ENCODE data around the gene KCND1. TPM values are rescaled to one million over a fixed set of nuclear protein-coding genes. Genes with fewer than 3 reads are reported as not detected.

KCND1 gene
- total and polyA plus RNA-seq, 7 donors: 0.03 to 0.44 (median 0.30) TPM

DNA sequence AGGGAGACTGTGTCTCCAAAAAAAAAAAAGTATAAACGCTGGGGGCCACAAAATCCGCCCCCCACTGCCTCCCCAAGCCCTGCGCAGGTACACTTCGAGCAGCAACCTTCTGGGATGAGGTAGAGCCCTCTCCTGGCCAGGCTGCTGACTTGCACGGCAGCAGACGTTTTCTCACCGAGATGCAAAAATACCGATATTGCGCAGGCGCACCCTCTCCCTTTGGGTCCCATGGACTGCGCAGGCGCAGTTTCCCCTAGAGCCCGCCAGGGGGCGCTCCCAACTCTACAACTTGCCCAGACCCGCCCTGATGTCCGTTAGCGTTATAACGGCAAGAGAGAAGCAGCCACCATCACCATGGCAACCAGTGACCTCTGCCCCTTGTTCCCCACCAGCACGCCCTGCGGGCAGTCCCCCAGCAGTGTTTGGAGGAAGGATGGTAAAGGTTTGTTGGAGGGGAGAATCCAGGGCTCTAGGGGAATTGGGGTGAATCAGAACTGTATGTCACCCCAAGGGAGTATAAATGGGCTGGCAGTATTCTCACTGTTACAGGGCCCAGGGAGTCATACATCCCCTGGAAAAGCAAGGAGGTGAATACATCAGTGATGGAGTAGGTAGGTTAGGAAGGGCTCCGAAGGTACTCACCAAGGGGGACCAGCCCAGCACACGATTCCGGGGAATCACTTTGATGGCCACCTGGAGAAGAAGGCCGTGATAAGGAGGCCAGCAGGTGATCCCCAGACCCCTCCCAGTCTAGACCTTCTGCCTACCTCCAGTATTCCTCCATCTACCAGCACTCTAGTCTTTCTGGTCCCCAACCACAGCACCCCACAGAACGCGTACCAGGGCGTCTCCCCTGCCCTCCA, 54.3 kb downstream of the KCND1 start:
- H3K4me1 ChIP-seq: no peaks in the 10 kb centered on the region
- intact Hi-C loops (cut with DNase I): loop anchor here in 1 of 2 donors (10.0 kb wide), 1 partner anchor 273 kb away; no protein-coding TSS in a partner anchor
- no peaks in the 10 kb centered on the region for H3K9me3 ChIP-seq
- whole genome bisulfite sequencing, 3 donors: 10 to 38% (median 22%) methylated on average over 21 to 27 of the region's 27 CpGs
- ATAC-seq: peak; percentile 76 to 81 (median 78)
- peak overlapping the region; percentile 42 for H3K27ac ChIP-seq
- H3K4me3 ChIP-seq: peak overlapping the region; percentile 33
- peaks cover 0 to 5% of the 10 kb centered on the region in 2 donors for H3K36me3 ChIP-seq (ENCODE audit: insufficient read depth in 1 of 2, low read depth in 1 of 2)
- H3K27me3 ChIP-seq (ENCODE audit: insufficient read depth in 3 of 3, low read length in 2 of 3): no peaks in the 10 kb centered on the region
- peak; percentile 87 for TF ChIP-seq CTCF (IDR thresholded peaks at IDR 0.05)
- peak; percentile 87 to 93 for DNase-seq

DNA sequence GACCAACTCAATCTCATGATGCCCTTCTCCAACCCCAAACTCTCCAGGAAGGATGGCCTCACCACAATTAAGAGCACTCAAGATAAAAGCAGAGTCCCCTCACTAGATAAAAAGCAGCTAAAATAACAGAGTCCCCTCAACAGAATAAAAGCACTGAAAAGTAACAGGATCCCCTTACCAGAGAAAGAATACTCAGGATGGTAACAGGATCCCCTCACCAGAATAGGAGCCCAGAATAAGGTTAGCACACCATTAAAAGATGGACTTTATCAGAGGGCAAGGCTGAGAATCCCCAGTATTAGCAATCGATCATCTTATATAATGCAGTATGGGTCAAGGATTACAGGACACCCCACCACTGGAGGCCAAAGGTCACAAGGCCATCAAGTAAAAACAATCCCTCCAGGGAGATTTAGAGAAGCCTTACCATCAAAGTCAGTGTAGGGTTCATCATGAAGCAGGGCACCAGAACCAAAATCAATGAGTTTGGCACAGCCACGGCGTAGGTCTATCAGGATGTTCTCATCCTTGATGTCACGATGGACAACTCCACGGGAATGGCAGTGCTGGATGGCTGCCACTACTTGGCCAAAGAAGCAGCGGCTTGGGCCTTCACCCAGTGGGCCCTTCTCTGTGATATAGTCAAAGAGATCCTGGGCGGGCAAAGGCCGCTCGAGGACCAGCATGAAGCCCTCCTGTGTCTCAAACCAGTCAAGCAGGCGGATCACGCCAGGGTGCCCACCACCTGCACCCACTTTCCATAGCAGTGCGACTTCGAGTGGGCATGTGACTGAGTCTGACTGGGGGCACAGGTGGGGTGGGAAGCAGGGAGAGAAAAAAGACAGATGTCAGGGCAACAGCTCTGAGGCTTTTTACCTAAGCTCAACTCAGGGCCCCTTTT, 56.8 kb downstream of the KCND1 start:
- no peaks in the 10 kb centered on the region for H3K4me1 ChIP-seq
- DNase-seq: no peak
- H3K36me3 ChIP-seq (ENCODE audit: insufficient read depth in 1 of 2, low read depth in 1 of 2): no peaks in the 10 kb centered on the region
- no peaks in the 10 kb centered on the region for H3K27me3 ChIP-seq (ENCODE audit: insufficient read depth in 3 of 3, low read length in 2 of 3)
- no peak for TF ChIP-seq CTCF (IDR thresholded peaks at IDR 0.05)
- ATAC-seq: no peak
- no peak overlapping the region for H3K27ac ChIP-seq
- WGBS, 3 donors: 83 to 90% (median 89%) methylated on average over 13 of the region's 13 CpGs
- H3K9me3 ChIP-seq: no peaks in the 10 kb centered on the region
- no peak overlapping the region for H3K4me3 ChIP-seq
- intact Hi-C loops (cut with DNase I): loop anchor here in 1 of 2 donors (10.0 kb wide), 1 partner anchor 270 kb away; no protein-coding TSS in a partner anchor

DNA sequence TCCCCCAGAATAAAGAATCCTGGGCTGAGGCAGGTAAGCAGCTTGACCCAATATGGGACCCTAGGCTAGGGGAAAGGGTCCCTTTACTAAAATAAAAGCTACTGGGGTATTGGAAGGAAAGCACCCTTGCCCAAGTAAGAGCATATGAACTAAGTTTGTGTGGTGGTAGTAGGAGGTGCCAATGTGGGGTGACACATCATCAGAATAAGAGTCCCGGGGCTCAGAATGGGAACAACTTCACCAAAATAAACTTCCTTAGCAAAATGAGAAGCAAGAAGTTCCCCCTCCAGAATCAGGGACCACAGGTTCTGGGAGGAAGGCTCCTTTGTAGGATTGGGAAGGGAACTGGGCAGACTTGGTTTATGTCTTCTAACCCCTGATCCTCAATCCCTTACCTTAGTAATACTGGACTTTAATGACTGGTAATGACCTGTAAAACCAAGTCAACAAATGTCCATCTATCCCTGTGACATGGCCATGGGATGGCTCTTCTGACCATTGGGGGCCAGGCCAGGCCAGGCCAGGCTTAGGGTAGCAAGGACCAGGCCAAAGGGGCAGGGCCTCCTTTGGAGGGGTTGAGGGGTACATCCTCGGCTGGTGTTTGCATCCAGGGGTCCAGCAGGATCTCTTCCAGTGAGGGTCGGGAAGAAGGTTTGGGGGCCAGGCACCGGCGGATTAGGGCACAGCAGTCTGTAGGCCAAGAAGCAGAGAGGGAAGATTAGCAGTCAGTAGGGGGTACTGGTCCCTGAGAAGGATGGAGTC, 57.9 kb downstream of the KCND1 start:
- Histone ChIP-seq H3K4me1 (no peaks in the 10 kb centered on the region), H3K4me3 (no peak overlapping the region), H3K27ac (no peak overlapping the region), H3K9me3 (no peaks in the 10 kb centered on the region), H3K36me3 (ENCODE audit: insufficient read depth in 1 of 2, low read depth in 1 of 2) (no peaks in the 10 kb centered on the region), H3K27me3 (ENCODE audit: insufficient read depth in 3 of 3, low read length in 2 of 3) (no peaks in the 10 kb centered on the region)
- 83 to 85% (median 85%) methylated on average over 1 to 5 of the region's 5 CpGs for WGBS, 3 donors
- intact Hi-C loops (cut with DNase I): loop anchor here in 1 of 2 donors (10.0 kb wide), 1 partner anchor 269 kb away; no protein-coding TSS in a partner anchor
- ATAC-seq: no peak
- TF ChIP-seq CTCF (IDR thresholded peaks at IDR 0.05): no peak
- no peak for DNase-seq

GRCh38 chrX:48911412-48912182, 60.0 kb downstream of the KCND1 start, which contains the start of gene SLC35A2:
SLC35A2 (minus strand) TSS chrX:48911646; CDS start chrX:48911636, 10 bp downstream.
- Histone ChIP-seq H3K4me3 (peak within 1 kb of the TSS; percentile 77), H3K27me3 (ENCODE audit: insufficient read depth in 3 of 3, low read length in 2 of 3) (no peaks in the 10 kb centered on the region), H3K9me3 (no peaks in the 10 kb centered on the region), H3K36me3 (ENCODE audit: insufficient read depth in 1 of 2, low read depth in 1 of 2) (peaks cover 0 to 4% of the 10 kb centered on the region in 2 donors), H3K4me1 (no peaks in the 10 kb centered on the region), H3K27ac (peak within 1 kb of the TSS; percentile 73)
- TF ChIP-seq CTCF (IDR thresholded peaks at IDR 0.05): no peak
- DNase-seq: peak; percentile 75 to 86
- intact Hi-C loops (cut with DNase I): loop anchor here in 1 of 2 donors (10.0 kb wide), 1 partner anchor 267 kb away; no protein-coding TSS in a partner anchor
- 1 to 25% (median 1%) methylated on average over 45 to 60 of the region's 60 CpGs for WGBS, 3 donors
- ATAC-seq: peak; percentile 87 to 95 (median 88)

All from psoas muscle (tissue), 8 donors.